Spleen (tissue), 11 donors: ENCODE measurements around the gene SNRNP200. TPM values are rescaled to one million over a fixed set of nuclear protein-coding genes. Genes with fewer than 3 reads are reported as not detected.

ENCODE experiments used
- DNase-seq: peaks from one replicate; pipeline ENCODE4 v3.0.0-alpha.2; 2020
- H3K27ac ChIP-seq, 8 donors: fragments of 200-600 bp; sonication (generic) in 7 of 8; 1 replicate in 4 of 8; 2 replicates in 4 of 8; pipeline versions ENCODE4 v1.5.0 to v1.8.0; 2016 to 2021; ENCODE audit warnings: inconsistent platforms in 4 of 8, mild to moderate bottlenecking in 4 of 8, moderate library complexity in 1 of 8
- H3K27me3 ChIP-seq, 7 donors: fragments of 200-600 bp; sonication (generic) in 6 of 7; replicated peaks in 1 of 7; 1 replicate in 4 of 7; 2 replicates in 3 of 7; pipeline versions ENCODE4 v1.5.0 to v1.8.0; 2016 to 2021; ENCODE audit warnings: inconsistent platforms in 3 of 7, mild to moderate bottlenecking in 1 of 7
- H3K36me3 ChIP-seq, 6 donors: fragments of 200-600 bp; sonication (generic) in 5 of 6; 1 replicate in 4 of 6; 2 replicates in 2 of 6; pipeline versions ENCODE4 v1.5.0 to v1.8.0; 2016 to 2021; ENCODE audit warnings: inconsistent platforms in 2 of 6
- H3K4me1 ChIP-seq, 6 donors: fragments of 200-600 bp; sonication (generic) in 5 of 6; 1 replicate in 3 of 6; 2 replicates in 3 of 6; pipeline versions ENCODE4 v1.5.0 to v1.8.0; 2016 to 2021; ENCODE audit warnings: inconsistent platforms in 3 of 6
- H3K4me3 ChIP-seq, 8 donors: fragments of 200-600 bp; sonication (generic) in 7 of 8; 1 replicate in 4 of 8; 2 replicates in 4 of 8; pipeline versions ENCODE4 v1.5.0 to v1.8.0; 2016 to 2021; ENCODE audit warnings: inconsistent platforms in 4 of 8, mild to moderate bottlenecking in 4 of 8, moderate library complexity in 2 of 8
- H3K9me3 ChIP-seq, 8 donors: fragments of 200-600 bp; sonication (generic) in 7 of 8; 1 replicate in 4 of 8; 2 replicates in 4 of 8; pipeline versions ENCODE4 v1.5.0 to v1.8.0; 2016 to 2021; ENCODE audit warnings: inconsistent platforms in 4 of 8
- CTCF ChIP-seq, 11 experiments: fragments of 200-600 bp in 7 of 11; fragments of 450-650 bp in 4 of 11; sonication (generic) in 4 of 11; IDR thresholded peaks in 8 of 11; conservative IDR thresholded peaks in 3 of 11; 1 replicate in 7 of 11; 2 replicates in 4 of 11; pipeline versions ENCODE4 v1.4.0 to v1.8.0; 2016 to 2021; ENCODE audit warnings: antibody characterized with exemption in 11 of 11, inconsistent platforms in 4 of 11, mild to moderate bottlenecking in 1 of 11
- POLR2A ChIP-seq, 3 donors: fragments of 450-650 bp; IDR thresholded peaks; one replicate each; pipeline ENCODE4 v1.5.1; 2017; ENCODE audit warnings: antibody characterized with exemption in 3 of 3, mild to moderate bottlenecking in 1 of 3
- POLR2AphosphoS5 ChIP-seq, 3 donors: sonication (generic); formaldehyde crosslinking; IDR thresholded peaks; one replicate each; pipeline ENCODE4 v1.5.1; 2017; ENCODE audit warnings: antibody characterized with exemption in 3 of 3
- WGBS, 5 donors: extraction: QIAGEN DNeasy Blood & Tissue Kit in 3 of 5; methylation state at CpG; one replicate each; pipeline versions ENCODE4 v1.1.5 to v1.1.7; 2013 to 2018; 5-methylcytosine and 5-hydroxymethylcytosine counted together
- intact Hi-C: fragments of 100-400 bp; cut with DNase I; formaldehyde crosslinking; loops from one replicate; pipeline ENCODE4 v1.15.0; 2023; ENCODE audit warnings: low total_unique reads
- polyA plus RNA-seq, 3 donors: library from polyadenylated mRNA; stranded (reverse); fragments of 200-250 nt; gene quantifications; one replicate each; pipeline ENCODE4 v1.2.1, GENCODE V29; 2013
- total RNA-seq, 7 donors: library from RNA; depleted of rRNA in 3 of 7; stranded (reverse); fragments of >200 nt in 3 of 7; fragmentation: NEBNext Ultra II Directional in 4 of 7; extraction: Animal tissue kit (Norgen Biotek cat#: 25700) in 4 of 7; gene quantifications; one replicate each; pipeline versions ENCODE4 v1.1.0 to v1.2.1, GENCODE V29; 2016 to 2021
- donor health status: healthy with polysubstance abuse.
- donor health status: DM: no; HTN: no; CAD: no; lungs with moderate emphysema.
- donor health status: DM: no; HTN: no; CAD: no.
- donor health status: Bipolar disorder and iron deficiency.
- donor health status: healthy.
- donor health status: DM: no; HTN: no; CAD: no.
- donor health status: DM: yes; HTN: yes; CAD: no.

Gene SNRNP200
- total and polyA plus RNA-seq, 10 donors, result 60.5 to 139 (median 118) TPM

DNA sequence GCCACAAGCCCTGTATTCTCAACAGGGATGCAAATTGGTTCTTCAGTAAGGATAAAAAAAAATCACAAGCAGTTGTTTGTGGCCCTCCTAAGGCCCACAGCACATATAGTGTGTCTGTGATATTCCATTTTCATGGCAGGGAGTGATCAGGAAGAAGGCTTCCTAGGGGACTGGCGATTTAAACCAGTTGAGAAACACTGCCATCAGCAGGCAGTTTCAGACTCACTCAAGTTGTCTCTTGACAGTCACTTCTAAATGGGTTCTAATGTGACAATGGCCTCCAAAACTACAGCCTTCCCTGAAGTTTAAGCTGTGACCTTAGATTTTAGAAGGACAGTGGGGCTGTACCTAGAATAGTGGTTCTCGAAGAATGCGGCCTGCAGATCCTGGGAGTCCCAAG is 33.4 kb downstream of the SNRNP200 start:
- Histone ChIP-seq H3K9me3 (no peaks in the 10 kb centered on the region), H3K27ac (no peak overlapping the region), H3K27me3 (no peaks in the 10 kb centered on the region), H3K36me3 (peaks cover 0 to 98% (median 91%) of the 10 kb centered on the region in 6 donors), H3K4me3 (no peak overlapping the region), H3K4me1 (peaks cover 7 to 17% (median 11%) of the 10 kb centered on the region in 6 donors)
- 84 to 94% (median 91%) methylated on average over 3 of the region's 3 CpGs for WGBS, 5 donors
- DNase-seq, result no peak
- TF ChIP-seq CTCF (IDR thresholded peaks at IDR 0.05 in 8 of 11, conservative IDR thresholded peaks at IDR 0.05 in 3 of 11), result no peak
- no peak for TF ChIP-seq POLR2A (IDR thresholded peaks at IDR 0.05)
- intact Hi-C loops, result no loop called here

- Histone ChIP-seq H3K27me3 (no peaks in the 10 kb centered on the region), H3K36me3 (peaks cover 0 to 71% (median 51%) of the 10 kb centered on the region in 6 donors), H3K4me3 (peak overlapping the region; percentile 83 to 98 (median 93)), H3K4me1 (peaks cover 30 to 52% (median 43%) of the 10 kb centered on the region in 6 donors), H3K27ac (peak overlapping the region in 5 of 8 donors; percentile 7 to 99 (median 95)), H3K9me3 (no peaks in the 10 kb centered on the region)
- TF ChIP-seq POLR2A (IDR thresholded peaks at IDR 0.05) (no peak), CTCF (IDR thresholded peaks at IDR 0.05 in 8 of 11, conservative IDR thresholded peaks at IDR 0.05 in 3 of 11) (peak in 6 of 11 experiments; percentile 6 to 39 (median 12)), POLR2AphosphoS5 (IDR thresholded peaks at IDR 0.05) (no peak)
- intact Hi-C loops, result loop anchor here (5.0 kb wide), 1 partner anchor 60 kb away; the partner anchor contains the start of gene STARD7
- peak; percentile 89 for DNase-seq
- WGBS, 5 donors, result 65 to 76% (median 74%) methylated on average over 10 to 12 of the region's 12 CpGs
Observed at GRCh38 chr2:96267159-96267971, 38.0 kb downstream of the SNRNP200 start.

DNA sequence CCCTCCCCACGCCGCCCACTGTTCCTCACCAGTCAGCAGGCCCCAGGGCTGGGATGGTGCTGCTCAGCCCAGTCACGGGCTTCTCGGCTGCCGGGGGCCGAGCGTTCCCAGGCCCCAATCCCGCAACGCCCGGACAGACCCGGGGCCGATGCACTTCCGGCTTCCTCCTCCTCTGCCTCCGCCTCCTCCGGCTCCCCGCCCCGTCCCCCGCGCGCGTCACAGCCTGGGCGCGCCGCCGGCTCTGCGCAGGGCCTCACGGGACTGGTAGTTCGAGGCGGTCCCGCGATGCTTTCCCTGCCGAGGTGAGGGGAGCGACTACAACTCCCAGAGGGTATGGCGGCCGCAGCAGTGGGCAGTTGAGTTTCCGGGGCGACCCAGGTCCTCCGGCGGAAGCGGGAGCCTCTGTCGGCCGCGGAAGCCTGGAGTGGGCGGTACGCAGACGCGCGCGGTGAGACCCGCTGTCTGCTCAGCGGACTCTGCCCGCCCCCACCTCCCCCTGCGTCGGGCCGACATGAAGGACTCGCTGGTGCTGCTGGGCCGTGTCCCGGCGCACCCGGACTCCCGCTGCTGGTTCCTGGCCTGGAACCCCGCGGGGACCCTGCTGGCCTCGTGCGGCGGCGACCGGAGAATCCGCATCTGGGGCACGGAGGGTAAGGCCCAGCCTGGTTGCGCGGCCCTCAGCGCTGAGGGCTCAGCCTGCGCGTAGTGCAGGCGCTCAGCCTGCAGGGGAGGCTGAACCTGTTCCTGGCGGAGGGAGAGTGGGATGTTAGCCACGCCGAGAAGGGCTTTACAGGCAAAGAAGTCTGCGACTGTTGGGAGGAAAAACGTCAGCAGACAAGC is 39.3 kb downstream of the SNRNP200 start, which contains the start of the genes CIAO1 and TMEM127:
Gene CIAO1, plus strand, starts transcription at position 386 of the 840 bp plus-strand sequence. Its CDS starts 126 bp downstream, at position 512.
Gene TMEM127, minus strand, starts transcription at position 158 of the 840 bp plus-strand sequence. CDS start 616 bp downstream, outside the sequence.
- H3K4me1 ChIP-seq, result peaks cover 37 to 65% (median 56%) of the 10 kb centered on the region in 6 donors
- TF ChIP-seq POLR2AphosphoS5 (IDR thresholded peaks at IDR 0.05) (peak; percentile 94 to 99 (median 94)), POLR2A (IDR thresholded peaks at IDR 0.05) (peak; percentile 54 to 74 (median 65)), CTCF (IDR thresholded peaks at IDR 0.05 in 8 of 11, conservative IDR thresholded peaks at IDR 0.05 in 3 of 11) (peak; percentile 11 to 56 (median 28))
- H3K9me3 ChIP-seq, result no peaks in the 10 kb centered on the region
- WGBS, 5 donors, result 0 to 1% (median 1%) methylated on average over 27 to 81 of the region's 81 CpGs
- peak within 1 kb of the TSS; percentile 75 to 99 (median 94) for H3K27ac ChIP-seq
- H3K36me3 ChIP-seq, result peaks cover 0 to 71% (median 42%) of the 10 kb centered on the region in 6 donors
- DNase-seq, result peak; percentile 100
- intact Hi-C loops, result loop anchor here (5.0 kb wide), 1 partner anchor 59 kb away; the partner anchor contains the start of gene STARD7
- peak within 1 kb of the TSS; percentile 83 to 98 (median 93) for H3K4me3 ChIP-seq
- H3K27me3 ChIP-seq, result no peaks in the 10 kb centered on the region
